Measurements from ENCODE around the gene PIP4K2C. TPM values are rescaled to one million over a fixed set of nuclear protein-coding genes. Genes with fewer than 3 reads are reported as not detected.

PIP4K2C gene
- total and polyA plus RNA-seq, 10 of the 15 experiments (the other 5 are each of a cell fraction or from before 2014, with no cell fraction given): 4.8 to 25.1 (median 14.9) TPM

DNA sequence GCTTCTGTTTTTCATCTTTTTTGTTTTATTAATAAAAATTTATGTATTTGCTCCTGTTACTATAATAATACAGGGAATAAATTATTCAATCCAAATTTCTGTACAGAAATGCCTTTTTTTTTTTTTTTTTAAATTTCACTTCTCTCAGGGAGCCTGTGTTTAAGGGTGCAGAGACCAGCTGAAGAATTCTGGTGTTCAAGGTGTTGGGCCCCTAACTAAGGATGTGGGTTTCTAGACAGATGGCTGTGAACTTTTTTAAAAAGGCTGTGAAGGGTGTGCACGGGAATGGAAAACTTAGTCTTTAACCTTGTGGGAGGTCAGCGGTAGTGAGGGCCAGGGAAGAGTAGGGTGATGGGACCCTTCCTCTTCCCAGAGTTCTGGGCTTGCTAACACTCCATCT, 12.3 kb downstream of the PIP4K2C start:
- Histone ChIP-seq H3K4me2 (ENCODE audit: control insufficient read depth, insufficient read depth) (no peak overlapping the region), H3K4me1 (ENCODE audit: control insufficient read depth, insufficient read depth, low read length) (peaks cover 4% of the 10 kb centered on the region; the same call in 1 of the 2 replicates), H3K9ac (ENCODE audit: control insufficient read depth, insufficient read depth, low read length) (no peak overlapping the region), H3K4me3 (no peak overlapping the region), H3K9me3 (replicated peaks; ENCODE audit: control insufficient read depth, insufficient read depth, low read length) (no peaks in the 10 kb centered on the region), H3K79me2 (ENCODE audit: control insufficient read depth, insufficient read depth, low read length) (no peaks in the 10 kb centered on the region), H4K20me1 (ENCODE audit: control insufficient read depth, insufficient read depth) (no peaks in the 10 kb centered on the region), H3K27ac (ENCODE audit: control insufficient read depth, insufficient read depth) (no peak overlapping the region), H2AFZ (ENCODE audit: control insufficient read depth, low read depth, low read length) (no peak overlapping the region), H3K27me3 (replicated peaks in 1 of 2; ENCODE audit: control insufficient read depth in 2 of 2, insufficient read depth in 2 of 2, low read length in 1 of 2) (no peaks in the 10 kb centered on the region), H3K36me3 (ENCODE audit: control insufficient read depth in 2 of 2, insufficient read depth in 2 of 2, low read length in 1 of 2) (peaks cover 0 to 3% of the 10 kb centered on the region in 2 experiments; a peak in 3 of 4 replicates)
- intact Hi-C loops (cut with micrococcal nuclease; ENCODE audit: unreplicated experiment) (no loop called here), in situ Hi-C loops (cut with MboI) (no loop called here)
- no peak for DNase-seq (ENCODE audit: low read depth, low spot score)
- SMC1A ChIA-PET (ENCODE audit: uncharacterized antibody, unreplicated experiment): interaction anchor here (1.2 kb wide), 1 partner anchor 11 kb away, joined by 3 read pairs; no protein-coding TSS in a partner anchor
- no peak for ATAC-seq
- RAD21 ChIA-PET (ENCODE audit: unreplicated experiment): no interaction called here
- FAIRE-seq: no peak
- BruUV-seq (replicated peaks): no TSS peak
- POLR2A ChIA-PET: interaction anchor here (0.6 to 2.5 kb wide), 2 partner anchors 11 to 112 kb away, joined by 6 to 13 read pairs; no protein-coding TSS in a partner anchor
- TF ChIP-seq, protein P1, sequence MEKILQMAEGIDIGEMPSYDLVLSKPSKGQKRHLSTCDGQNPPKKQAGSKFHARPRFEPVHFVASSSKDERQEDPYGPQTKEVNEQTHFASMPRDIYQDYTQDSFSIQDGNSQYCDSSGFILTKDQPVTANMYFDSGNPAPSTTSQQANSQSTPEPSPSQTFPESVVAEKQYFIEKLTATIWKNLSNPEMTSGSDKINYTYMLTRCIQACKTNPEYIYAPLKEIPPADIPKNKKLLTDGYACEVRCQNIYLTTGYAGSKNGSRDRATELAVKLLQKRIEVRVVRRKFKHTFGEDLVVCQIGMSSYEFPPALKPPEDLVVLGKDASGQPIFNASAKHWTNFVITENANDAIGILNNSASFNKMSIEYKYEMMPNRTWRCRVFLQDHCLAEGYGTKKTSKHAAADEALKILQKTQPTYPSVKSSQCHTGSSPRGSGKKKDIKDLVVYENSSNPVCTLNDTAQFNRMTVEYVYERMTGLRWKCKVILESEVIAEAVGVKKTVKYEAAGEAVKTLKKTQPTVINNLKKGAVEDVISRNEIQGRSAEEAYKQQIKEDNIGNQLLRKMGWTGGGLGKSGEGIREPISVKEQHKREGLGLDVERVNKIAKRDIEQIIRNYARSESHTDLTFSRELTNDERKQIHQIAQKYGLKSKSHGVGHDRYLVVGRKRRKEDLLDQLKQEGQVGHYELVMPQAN (conservative IDR thresholded peaks at IDR 0.05): no peak
- no peak for TF ChIP-seq FOXM1 (IDR thresholded peaks at IDR 0.05; ENCODE audit: low read depth, low read length)
- TF ChIP-seq SUPT20H (IDR thresholded peaks at IDR 0.05; ENCODE audit: borderline replicate concordance, control insufficient read depth, low read depth, low read length): no peak
- TF ChIP-seq NR2C1 (IDR thresholded peaks at IDR 0.05): no peak
- TF ChIP-seq, protein P2, sequence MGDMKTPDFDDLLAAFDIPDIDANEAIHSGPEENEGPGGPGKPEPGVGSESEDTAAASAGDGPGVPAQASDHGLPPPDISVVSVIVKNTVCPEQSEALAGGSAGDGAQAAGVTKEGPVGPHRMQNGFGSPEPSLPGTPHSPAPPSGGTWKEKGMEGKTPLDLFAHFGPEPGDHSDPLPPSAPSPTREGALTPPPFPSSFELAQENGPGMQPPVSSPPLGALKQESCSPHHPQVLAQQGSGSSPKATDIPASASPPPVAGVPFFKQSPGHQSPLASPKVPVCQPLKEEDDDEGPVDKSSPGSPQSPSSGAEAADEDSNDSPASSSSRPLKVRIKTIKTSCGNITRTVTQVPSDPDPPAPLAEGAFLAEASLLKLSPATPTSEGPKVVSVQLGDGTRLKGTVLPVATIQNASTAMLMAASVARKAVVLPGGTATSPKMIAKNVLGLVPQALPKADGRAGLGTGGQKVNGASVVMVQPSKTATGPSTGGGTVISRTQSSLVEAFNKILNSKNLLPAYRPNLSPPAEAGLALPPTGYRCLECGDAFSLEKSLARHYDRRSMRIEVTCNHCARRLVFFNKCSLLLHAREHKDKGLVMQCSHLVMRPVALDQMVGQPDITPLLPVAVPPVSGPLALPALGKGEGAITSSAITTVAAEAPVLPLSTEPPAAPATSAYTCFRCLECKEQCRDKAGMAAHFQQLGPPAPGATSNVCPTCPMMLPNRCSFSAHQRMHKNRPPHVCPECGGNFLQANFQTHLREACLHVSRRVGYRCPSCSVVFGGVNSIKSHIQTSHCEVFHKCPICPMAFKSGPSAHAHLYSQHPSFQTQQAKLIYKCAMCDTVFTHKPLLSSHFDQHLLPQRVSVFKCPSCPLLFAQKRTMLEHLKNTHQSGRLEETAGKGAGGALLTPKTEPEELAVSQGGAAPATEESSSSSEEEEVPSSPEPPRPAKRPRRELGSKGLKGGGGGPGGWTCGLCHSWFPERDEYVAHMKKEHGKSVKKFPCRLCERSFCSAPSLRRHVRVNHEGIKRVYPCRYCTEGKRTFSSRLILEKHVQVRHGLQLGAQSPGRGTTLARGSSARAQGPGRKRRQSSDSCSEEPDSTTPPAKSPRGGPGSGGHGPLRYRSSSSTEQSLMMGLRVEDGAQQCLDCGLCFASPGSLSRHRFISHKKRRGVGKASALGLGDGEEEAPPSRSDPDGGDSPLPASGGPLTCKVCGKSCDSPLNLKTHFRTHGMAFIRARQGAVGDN (IDR thresholded peaks at IDR 0.05): no peak
- no peak for TF ChIP-seq LARP7 (IDR thresholded peaks at IDR 0.05)
- TF ChIP-seq, protein P3, sequence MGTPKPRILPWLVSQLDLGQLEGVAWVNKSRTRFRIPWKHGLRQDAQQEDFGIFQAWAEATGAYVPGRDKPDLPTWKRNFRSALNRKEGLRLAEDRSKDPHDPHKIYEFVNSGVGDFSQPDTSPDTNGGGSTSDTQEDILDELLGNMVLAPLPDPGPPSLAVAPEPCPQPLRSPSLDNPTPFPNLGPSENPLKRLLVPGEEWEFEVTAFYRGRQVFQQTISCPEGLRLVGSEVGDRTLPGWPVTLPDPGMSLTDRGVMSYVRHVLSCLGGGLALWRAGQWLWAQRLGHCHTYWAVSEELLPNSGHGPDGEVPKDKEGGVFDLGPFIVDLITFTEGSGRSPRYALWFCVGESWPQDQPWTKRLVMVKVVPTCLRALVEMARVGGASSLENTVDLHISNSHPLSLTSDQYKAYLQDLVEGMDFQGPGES (IDR thresholded peaks at IDR 0.05): no peak
- TF ChIP-seq SMC3 (IDR thresholded peaks at IDR 0.05; ENCODE audit: borderline replicate concordance, low read length): no peak
- TF ChIP-seq CHD4 (IDR thresholded peaks at IDR 0.05): no peak
- TF ChIP-seq NBN (IDR thresholded peaks at IDR 0.05): no peak
- no peak for TF ChIP-seq NFIC (IDR thresholded peaks at IDR 0.05; ENCODE audit: low read depth, low read length)
- CTCF ChIA-PET: interaction anchor here (0.8 to 1.6 kb wide), 2 partner anchors 11 to 22 kb away, joined by 3 to 4 read pairs; no protein-coding TSS in a partner anchor
- 57% methylated on average over 2 of the region's 2 CpGs for WGBS (ENCODE audit: insufficient coverage, insufficient replicate concordance, low lambda C conversion rate, missing lambda C conversion rate)
